GM19324 (cell line): Measurements from ENCODE around the gene SMPD2.
A peak's percentile ranks its signal among the peaks of the same experiment; 100 is the strongest.

Source experiments
- ATAC-seq: cut with Tn5 transposase; IDR thresholded peaks from one replicate; pipeline ENCODE4 v1.9.1; 2021; ENCODE audit warnings: mild to moderate bottlenecking, moderate library complexity; ENCODE audit not compliant: unreplicated experiment, low FRiP score

Gene SMPD2

DNA sequence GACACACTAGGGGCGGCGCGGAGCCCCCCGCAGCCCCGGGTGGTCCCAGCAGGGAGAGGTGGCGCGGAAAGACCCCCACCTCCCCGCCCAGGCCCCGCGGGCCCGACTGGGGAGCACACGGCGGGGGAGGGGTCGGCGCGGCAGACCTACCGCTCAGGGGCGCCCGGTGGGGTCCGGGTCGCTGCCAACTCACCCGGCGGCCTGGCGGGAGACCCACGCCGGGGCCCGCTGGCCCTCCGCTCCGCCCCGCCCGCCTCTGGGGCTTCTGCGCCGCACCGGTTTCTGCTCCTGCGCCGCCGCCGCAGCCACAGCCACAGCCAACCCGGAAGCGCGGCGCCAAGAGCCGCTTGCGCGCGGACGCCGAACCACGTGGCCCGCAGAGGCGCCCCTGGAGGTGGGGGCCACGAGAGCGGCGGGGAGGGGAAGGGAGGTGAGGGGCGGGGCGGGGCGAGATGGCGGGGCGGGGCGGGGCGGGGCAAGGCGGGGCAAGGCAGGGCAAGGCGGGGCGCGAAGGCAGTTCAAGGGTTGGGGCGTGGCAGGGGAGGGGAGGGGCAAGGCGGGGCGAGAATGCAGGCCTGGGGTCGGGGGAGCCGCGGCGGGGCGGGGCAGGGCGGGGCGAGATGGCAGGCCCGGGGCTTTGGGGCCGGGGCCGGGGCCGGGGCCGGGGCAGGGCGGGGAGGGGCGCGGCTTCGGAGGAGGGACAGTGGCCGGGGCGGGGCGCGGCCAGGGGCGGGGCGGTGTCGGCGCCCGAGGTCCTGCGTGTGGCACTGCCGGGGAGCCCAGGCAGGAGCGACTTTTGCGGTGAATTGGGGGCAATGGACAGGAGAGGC, 42.6 kb downstream of the SMPD2 start, which contains the start of gene ZBTB24:
Gene ZBTB24, minus strand, starts transcription at position 315 of the 830 bp plus-strand sequence. CDS start 1,193 bp downstream, outside the sequence.
- ATAC-seq, result peak; percentile 91

DNA sequence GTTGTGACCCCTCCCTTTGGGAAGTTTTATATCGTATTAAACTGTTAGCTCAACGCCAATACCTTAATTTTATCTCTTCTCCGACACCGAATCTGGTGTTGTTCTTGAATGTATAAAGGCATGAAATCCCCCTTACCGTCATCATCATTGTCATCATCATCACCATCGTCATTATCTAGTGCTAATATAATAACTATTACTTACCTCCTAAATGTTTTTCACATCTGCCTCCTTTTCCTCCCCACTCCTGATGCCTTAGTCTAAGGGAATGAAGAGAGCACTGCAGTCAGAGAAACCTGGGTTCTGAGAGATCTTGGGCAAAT, 43.2 kb downstream of the SMPD2 start:
- no peak for ATAC-seq

DNA sequence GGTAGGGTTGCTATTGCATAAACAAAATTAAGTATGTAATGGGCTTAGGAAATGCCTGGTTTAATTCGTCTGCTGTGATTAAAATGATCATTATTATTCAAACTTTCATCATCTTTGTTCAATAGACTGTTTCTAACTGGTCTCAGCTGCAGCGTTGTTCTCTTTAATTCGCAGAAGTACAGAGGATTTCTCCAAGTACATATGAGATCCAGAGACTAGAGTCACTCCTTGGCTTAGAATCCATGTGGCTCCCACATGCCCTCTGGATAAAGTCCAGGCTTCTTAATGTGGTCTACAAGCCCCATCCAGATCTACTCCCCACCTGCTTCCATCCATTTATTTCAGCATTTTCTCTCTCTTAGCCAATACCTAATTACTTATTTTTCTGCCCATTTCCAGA, 43.6 kb downstream of the SMPD2 start:
- no peak for ATAC-seq

DNA sequence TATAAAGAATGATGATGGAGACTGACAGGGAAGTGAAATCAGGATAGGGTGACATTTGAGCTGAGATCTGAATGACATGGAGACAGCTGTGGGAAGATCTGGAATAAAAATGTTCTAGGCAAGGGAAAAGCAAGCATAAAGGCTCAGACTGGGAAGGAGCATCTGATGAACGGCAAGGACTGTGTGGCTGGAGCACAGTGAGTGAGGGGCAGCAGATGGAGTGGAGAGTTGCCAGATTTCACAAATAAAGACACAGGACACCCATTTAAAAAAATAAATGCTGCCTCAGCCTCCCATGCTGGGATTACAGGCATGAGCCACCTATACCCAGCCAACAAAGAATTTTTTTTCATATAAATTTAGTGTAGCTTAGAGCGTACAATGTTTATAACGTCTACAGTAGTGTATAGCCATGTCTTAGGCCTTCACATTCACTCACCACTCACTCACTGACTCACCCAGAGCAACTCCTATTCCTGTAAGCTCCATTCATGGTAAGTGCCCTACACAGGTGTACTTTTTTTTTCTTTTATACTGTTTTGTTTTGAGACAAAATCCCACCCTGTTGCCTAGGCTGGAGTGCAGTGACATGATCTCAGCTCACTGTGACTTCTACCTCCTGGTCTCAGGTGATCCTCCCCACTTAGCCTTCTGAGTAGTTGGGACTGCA, 44.9 kb downstream of the SMPD2 start:
- no peak for ATAC-seq

DNA sequence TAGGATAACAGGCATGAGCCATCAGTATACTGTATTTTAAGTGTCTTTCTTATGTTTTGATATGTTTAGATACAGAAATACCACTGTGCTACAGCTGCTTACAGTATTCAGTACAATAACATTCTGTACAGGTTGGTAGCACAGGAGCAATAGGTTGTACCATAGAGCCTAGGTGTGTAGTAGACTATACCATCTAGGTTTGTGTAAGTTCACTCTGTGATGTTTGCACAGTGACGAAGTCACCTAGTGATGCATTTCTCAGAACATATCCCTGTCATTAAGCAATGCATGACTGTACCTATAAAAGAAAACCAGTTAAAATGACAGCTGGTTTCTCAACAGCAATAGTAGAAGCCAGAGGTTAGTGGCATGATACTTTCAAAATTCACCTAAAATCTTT, 45.5 kb downstream of the SMPD2 start:
- ATAC-seq, result no peak

DNA sequence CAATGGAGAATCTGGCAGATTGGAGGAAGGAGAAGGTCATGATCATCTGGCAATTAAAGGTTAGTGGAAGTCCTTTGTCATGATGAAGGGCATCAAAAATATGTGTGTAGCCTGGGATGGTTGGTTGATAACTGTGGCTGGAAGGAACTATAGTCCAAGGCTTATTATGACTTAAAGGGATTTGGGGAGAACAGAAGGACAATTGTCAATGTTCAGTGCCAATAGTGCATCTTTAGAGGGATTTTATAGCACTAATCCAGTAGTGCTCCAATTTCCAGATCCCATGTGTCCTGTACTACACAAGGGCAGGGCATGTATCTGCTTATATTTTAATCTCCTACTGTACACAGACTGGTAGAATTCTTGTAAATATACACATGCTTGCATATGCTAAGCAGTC, 47.5 kb downstream of the SMPD2 start:
- no peak for ATAC-seq

DNA sequence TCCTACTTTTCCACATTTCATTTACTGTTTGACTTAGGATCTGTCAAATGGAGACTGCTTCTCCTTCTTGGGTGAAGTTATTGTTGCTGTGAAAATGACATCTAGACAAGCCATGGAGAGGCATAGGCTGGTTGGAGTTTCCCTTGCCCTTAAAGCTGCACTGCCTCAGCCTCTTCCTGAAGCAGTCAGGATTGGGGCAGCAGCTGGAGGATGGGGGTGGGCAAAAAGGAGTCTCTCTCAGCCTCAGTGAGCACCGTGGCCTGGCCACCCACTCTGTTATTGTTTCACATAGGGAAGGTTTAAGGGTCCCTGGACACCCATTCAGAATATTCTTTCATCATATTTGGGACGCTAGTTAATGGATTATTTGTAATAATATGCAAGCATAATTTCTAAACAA, 50.2 kb downstream of the SMPD2 start:
- ATAC-seq, result no peak

DNA sequence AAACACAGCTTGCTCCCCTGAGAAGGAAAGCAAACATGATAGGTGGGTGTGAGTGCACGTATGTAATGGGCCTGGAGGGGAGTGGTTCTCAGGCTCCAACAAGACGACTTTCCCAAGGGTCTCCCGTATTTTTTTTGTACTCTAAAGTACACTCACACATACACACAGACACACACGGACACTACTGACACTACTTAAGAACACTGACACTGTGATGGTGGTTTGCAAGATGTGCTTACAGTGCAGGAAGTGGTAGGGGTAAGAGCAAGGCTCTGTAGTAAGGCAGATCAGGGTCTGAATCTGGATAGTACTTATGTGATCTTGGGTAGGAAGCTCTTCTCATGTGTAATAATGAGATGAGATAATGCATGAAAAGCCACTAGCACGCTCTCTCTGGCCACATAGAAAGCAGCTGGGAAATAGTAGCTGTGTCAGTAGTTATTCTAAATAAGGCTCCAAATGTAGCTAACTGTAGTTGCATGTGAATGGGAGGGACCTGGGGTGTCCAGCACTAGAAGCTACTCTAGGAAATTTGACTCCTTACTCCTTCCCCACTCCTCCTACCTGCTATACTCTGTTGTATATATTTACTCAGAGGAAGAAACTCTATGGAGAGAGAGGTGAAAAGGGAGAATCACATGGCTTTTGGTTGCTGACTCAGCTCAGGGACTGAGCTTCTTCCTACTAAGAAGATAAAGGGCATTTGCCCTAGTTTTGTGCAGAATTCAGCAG, 50.8 kb downstream of the SMPD2 start:
- no peak for ATAC-seq
